ENCODE measurements around the gene SULT2B1. TPM values are rescaled to one million over a fixed set of nuclear protein-coding genes. Genes with fewer than 3 reads are reported as not detected.

The SULT2B1 gene
- total and polyA plus RNA-seq, 2 of the 4 experiments (the other 2 are of a cell fraction) = 0.09 TPM; not detected in 1

DNA sequence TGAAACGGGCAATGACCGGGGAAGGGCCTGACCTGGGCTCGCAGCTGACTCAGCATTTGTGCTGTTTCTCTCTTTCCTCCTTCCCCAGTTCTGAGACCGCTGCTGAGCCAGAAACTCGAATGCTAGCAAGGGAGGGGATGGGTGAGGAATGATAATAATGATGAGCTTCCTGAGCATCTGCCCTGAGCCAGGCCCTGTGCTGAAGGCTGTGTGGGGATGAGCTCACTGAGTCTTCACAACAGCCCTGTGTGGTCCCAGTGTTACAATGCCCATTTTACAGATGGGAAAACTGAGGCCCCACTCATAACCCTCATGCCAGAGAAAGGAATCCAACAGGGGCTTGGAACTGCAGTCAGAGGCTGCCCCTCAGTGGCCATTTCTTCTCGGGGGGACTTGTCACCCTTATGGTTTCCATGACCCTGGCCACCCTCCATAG is 8.1 kb downstream of the SULT2B1 start:
- Histone ChIP-seq H2AK5ac (ENCODE audit: low read depth, low read length) (0 out of 2 replicates have a peak overlapping the region, but pooled peaks have one; percentile 33), H3K27ac (ENCODE audit: insufficient read depth, low read length) (no peak overlapping the region), H3K9me3 (ENCODE audit: control insufficient read depth, insufficient read depth, low read length) (no peaks in the 10 kb centered on the region), H3K9ac (ENCODE audit: low read depth, low read length) (no peak overlapping the region), H3K4me1 (ENCODE audit: control insufficient read depth, insufficient read depth, low read length) (0 out of 2 replicates have a peak, but pooled peaks cover 4% of the 10 kb centered on the region), H3K56ac (ENCODE audit: extremely low read depth, insufficient read depth, low read length) (no peak overlapping the region), H2AK9ac (replicated peaks; ENCODE audit: low read depth, low read length, poor library complexity) (no peak overlapping the region), H3K14ac (replicated peaks; ENCODE audit: low read depth, low read length) (no peak overlapping the region), H2BK15ac (ENCODE audit: low read depth, low read length) (no peak overlapping the region), H3K79me1 (ENCODE audit: low read depth in 1 of 2, low read length in 2 of 2) (no peaks in the 10 kb centered on the region), H3K18ac (ENCODE audit: low read depth, low read length) (no peak overlapping the region), H3K9me1 (ENCODE audit: insufficient read depth, low read length) (peaks cover 3% of the 10 kb centered on the region; the same call in 1 of the 2 replicates), H2BK5ac (ENCODE audit: low read depth, low read length, poor library complexity, severe bottlenecking) (no peak overlapping the region), H2AFZ (replicated peaks; ENCODE audit: low read length, poor library complexity) (no peak overlapping the region), H3K4ac (ENCODE audit: low read depth, low read length) (no peak overlapping the region), H4K20me1 (ENCODE audit: insufficient read depth, low read length) (no peaks in the 10 kb centered on the region), H4K8ac (ENCODE audit: low read depth in 2 of 2, low read length in 2 of 2) (no peak overlapping the region), H3K4me3 (ENCODE audit: insufficient read depth, low read depth, low read length) (no peak overlapping the region), H3K23ac (ENCODE audit: low read depth, low read length) (no peak overlapping the region), H2BK120ac (ENCODE audit: low read depth, low read length) (no peak overlapping the region), H3K36me3 (ENCODE audit: control insufficient read depth, insufficient read depth, low read length) (no peaks in the 10 kb centered on the region), H4K5ac (ENCODE audit: low read depth, low read length) (no peak overlapping the region), H2BK20ac (ENCODE audit: low read depth, low read length) (no peak overlapping the region), H4K91ac (ENCODE audit: insufficient read depth, low read depth, low read length) (no peak overlapping the region), H3K4me2 (ENCODE audit: low read depth, low read length) (no peak overlapping the region), H3K27me3 (ENCODE audit: control insufficient read depth, insufficient read depth, low read length) (no peaks in the 10 kb centered on the region)
- BruUV-seq (replicated peaks) = no TSS peak
- no peak for ATAC-seq (ENCODE audit: low read depth)
- dilution Hi-C loops (cut with HindIII; ENCODE audit: low sequenced_read_pairs, unreplicated experiment) = no loop called here
- in situ Hi-C loops (cut with MboI; ENCODE audit: low sequenced_read_pairs) = no loop called here
- WGBS, 2 experiments (ENCODE audit: extremely low coverage in 2 of 2, insufficient read length in 1 of 2) = no CpG with 5 or more reads among the region's 6 CpGs
- no peak for DNase-seq
- TF ChIP-seq RCOR1 (IDR thresholded peaks at IDR 0.05; ENCODE audit: insufficient replicate concordance, low read length) = peak; percentile 30
- TF ChIP-seq, protein P1, sequence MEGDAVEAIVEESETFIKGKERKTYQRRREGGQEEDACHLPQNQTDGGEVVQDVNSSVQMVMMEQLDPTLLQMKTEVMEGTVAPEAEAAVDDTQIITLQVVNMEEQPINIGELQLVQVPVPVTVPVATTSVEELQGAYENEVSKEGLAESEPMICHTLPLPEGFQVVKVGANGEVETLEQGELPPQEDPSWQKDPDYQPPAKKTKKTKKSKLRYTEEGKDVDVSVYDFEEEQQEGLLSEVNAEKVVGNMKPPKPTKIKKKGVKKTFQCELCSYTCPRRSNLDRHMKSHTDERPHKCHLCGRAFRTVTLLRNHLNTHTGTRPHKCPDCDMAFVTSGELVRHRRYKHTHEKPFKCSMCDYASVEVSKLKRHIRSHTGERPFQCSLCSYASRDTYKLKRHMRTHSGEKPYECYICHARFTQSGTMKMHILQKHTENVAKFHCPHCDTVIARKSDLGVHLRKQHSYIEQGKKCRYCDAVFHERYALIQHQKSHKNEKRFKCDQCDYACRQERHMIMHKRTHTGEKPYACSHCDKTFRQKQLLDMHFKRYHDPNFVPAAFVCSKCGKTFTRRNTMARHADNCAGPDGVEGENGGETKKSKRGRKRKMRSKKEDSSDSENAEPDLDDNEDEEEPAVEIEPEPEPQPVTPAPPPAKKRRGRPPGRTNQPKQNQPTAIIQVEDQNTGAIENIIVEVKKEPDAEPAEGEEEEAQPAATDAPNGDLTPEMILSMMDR (conservative IDR thresholded peaks at IDR 0.05; ENCODE audit: low read depth, low read length) = no peak
- TF ChIP-seq MAFK (IDR thresholded peaks at IDR 0.05; ENCODE audit: low read depth, low read length) = peak; percentile 87
- intact Hi-C loops (cut with micrococcal nuclease) = no loop called here
- POLR2A ChIA-PET (ENCODE audit: unreplicated experiment) = no interaction called here
- CTCF ChIA-PET = interaction anchor here (1.3 kb wide), 1 partner anchor 54 kb away, joined by 6 read pairs; no protein-coding TSS in a partner anchor
